ENCODE measurements around the gene JUN. TPM values are rescaled to one million over a fixed set of nuclear protein-coding genes. Genes with fewer than 3 reads are reported as not detected.
A peak's percentile ranks its signal among the peaks of the same experiment; 100 is the strongest.

The JUN gene
- total and polyA plus RNA-seq, 2 of the 13 experiments (the other 11 are each of a cell fraction or from before 2014, with no cell fraction given): 18.2 to 22.3 TPM

- TF ChIP-seq ZNF318 (CRISPR knock-in tag; IDR thresholded peaks at IDR 0.05): no peak
- 0 out of 2 replicates have a peak, but pooled peaks have one; percentile 32 for TF ChIP-seq RXRB (CRISPR knock-in tag; IDR thresholded peaks at IDR 0.05; ENCODE audit: borderline replicate concordance)
- TF ChIP-seq U2AF1 (optimal IDR thresholded peaks at IDR 0.05; ENCODE audit: low read depth, low read length): no peak
- no peak for TF ChIP-seq ZNF720 (CRISPR knock-in tag; IDR thresholded peaks at IDR 0.05)
- no peak for TF ChIP-seq ZSCAN12 (CRISPR knock-in tag; IDR thresholded peaks at IDR 0.05)
- TF ChIP-seq NCOA2 (CRISPR knock-in tag; IDR thresholded peaks at IDR 0.05): 0 out of 2 replicates have a peak, but pooled peaks have one; percentile 49
- TF ChIP-seq ZNF605 (CRISPR knock-in tag; IDR thresholded peaks at IDR 0.05): no peak
- no peak for TF ChIP-seq NFIC (IDR thresholded peaks at IDR 0.05; ENCODE audit: low read length)
- TF ChIP-seq LCORL (IDR thresholded peaks at IDR 0.05): no peak
- TF ChIP-seq LCORL (CRISPR knock-in tag; IDR thresholded peaks at IDR 0.05): no peak
- TF ChIP-seq ZNF446 (CRISPR knock-in tag; IDR thresholded peaks at IDR 0.05): no peak
- no peak for TF ChIP-seq CENPT (CRISPR knock-in tag; IDR thresholded peaks at IDR 0.05; ENCODE audit: low read depth)
- TF ChIP-seq BRCA1 (CRISPR knock-in tag; IDR thresholded peaks at IDR 0.05): no peak
- no peak for TF ChIP-seq MXD1 (CRISPR knock-in tag; IDR thresholded peaks at IDR 0.05)
- TF ChIP-seq HIC2 (CRISPR knock-in tag; IDR thresholded peaks at IDR 0.05; ENCODE audit: low read depth): no peak
- no peak for TF ChIP-seq PCBP1 (IDR thresholded peaks at IDR 0.05; ENCODE audit: borderline replicate concordance, low read depth, low read length)
- TF ChIP-seq TFE3 (CRISPR knock-in tag; IDR thresholded peaks at IDR 0.05): no peak
- no peak for TF ChIP-seq PHB2 (IDR thresholded peaks at IDR 0.05; ENCODE audit: partially characterized antibody)
- TF ChIP-seq ZNF737 (CRISPR knock-in tag; IDR thresholded peaks at IDR 0.05; ENCODE audit: borderline replicate concordance): no peak
These were observed 22.1 kb upstream of the JUN start (continued) for GRCh38 chr1:58805716-58806571.

Measured in HepG2 (cell line).